Measurements from ENCODE around the gene RHBDL3.
"Not testable (repeated sequence)": the region's sequence is repeated elsewhere in the genome, so short reads cannot be mapped to it uniquely, and the experiment has no call there.

The RHBDL3 gene

DNA sequence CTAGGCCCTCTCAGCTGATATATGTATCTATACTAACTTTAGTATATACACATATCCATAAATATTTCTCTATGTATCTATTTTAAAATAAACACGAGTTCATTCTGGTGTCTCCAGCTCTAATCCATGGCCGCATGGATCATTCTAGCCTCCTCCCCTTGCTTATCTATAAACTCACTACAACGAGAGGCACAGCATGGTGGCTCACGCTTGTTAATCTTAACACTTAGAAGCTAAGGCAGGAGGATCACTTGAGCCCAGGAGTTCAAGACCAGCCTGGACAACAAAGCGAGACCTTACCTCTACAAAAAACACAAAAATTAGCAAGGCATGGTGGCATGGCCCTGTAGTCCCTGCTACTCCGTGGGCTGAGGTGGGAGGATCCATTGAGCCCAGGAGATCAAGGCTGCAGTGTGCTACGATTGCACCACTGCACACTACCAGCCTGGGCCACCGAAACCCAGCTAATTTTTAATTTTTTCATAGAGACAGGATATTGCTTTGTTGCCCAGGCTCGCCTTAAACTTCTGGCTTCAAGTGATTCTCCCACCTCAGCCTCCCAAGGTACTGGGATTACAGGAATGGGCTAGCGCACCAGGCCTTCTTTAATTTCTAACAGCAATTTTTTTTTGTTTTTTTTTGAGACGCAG, 80.4 kb downstream of the RHBDL3 start:
- H3K27me3 ChIP-seq (ENCODE audit: control insufficient read depth, insufficient read depth, low read length), result no peaks in the 10 kb centered on the region
- H3K9ac ChIP-seq (ENCODE audit: low read length), result no peak overlapping the region
- no peak overlapping the region for H3K4me3 ChIP-seq (ENCODE audit: low read depth, low read length)
- 0 out of 2 replicates have a peak, but pooled peaks cover 5% of the 10 kb centered on the region for H3K36me3 ChIP-seq (ENCODE audit: control insufficient read depth, insufficient read depth, low read length)
- no peak overlapping the region for H3K27ac ChIP-seq (ENCODE audit: low read depth, low read length)
- peaks cover 3% of the 10 kb centered on the region for H3K4me1 ChIP-seq (ENCODE audit: control insufficient read depth, insufficient read depth, low read length)
- no peaks in the 10 kb centered on the region for H3K9me3 ChIP-seq (ENCODE audit: control insufficient read depth, insufficient read depth, low read depth, low read length)

DNA sequence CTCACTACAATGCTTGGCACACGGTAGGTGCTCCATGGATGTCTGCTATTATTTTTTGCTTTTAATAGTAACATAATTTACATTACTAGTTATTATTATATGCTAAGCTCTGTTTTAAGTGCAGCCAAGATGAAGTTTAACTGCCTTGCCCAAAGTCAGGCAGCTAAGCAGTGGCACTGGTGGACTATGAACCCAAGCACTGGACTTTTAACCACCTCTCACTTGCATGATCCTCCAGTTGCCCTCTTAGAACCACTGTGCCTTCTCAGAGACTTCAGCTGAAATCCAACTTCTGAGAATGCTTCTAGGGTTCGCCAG, 82.8 kb downstream of the RHBDL3 start:
- peaks cover 22% of the 10 kb centered on the region for H3K36me3 ChIP-seq (ENCODE audit: control insufficient read depth, insufficient read depth, low read length)
- H3K27me3 ChIP-seq (ENCODE audit: control insufficient read depth, insufficient read depth, low read length), result no peaks in the 10 kb centered on the region
- no peak overlapping the region for H3K9ac ChIP-seq (ENCODE audit: low read length)
- no peaks in the 10 kb centered on the region for H3K4me1 ChIP-seq (ENCODE audit: control insufficient read depth, insufficient read depth, low read length)
- peak overlapping the region; percentile 96; the same call in 1 of the 2 replicates for H3K4me3 ChIP-seq (ENCODE audit: low read depth, low read length)
- no peaks in the 10 kb centered on the region for H3K9me3 ChIP-seq (ENCODE audit: control insufficient read depth, insufficient read depth, low read depth, low read length)
- H3K27ac ChIP-seq (ENCODE audit: low read depth, low read length), result no peak overlapping the region

DNA sequence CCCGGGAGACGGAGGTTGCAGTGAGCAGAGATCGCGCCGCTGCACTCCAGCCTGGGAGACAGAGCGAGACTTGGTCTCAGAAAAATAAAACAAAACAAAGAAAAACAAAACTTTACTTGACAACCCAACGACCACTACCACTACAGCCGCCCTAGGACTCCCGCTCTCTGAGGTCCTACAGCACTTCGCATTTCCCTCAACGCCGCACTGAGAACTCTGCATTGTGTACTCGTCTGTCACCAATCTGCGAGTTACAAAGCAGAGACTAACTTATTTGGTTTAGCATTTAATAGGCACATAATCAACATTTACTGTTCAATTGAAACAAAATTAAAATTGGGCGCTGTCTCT, 83.8 kb downstream of the RHBDL3 start:
- Histone ChIP-seq H3K27ac (ENCODE audit: low read depth, low read length) (peak overlapping the region; percentile 96), H3K9ac (ENCODE audit: low read length) (peak overlapping the region; percentile 100), H3K4me3 (ENCODE audit: low read depth, low read length) (peak overlapping the region; percentile 96), H3K4me1 (ENCODE audit: control insufficient read depth, insufficient read depth, low read length) (no peaks in the 10 kb centered on the region), H3K9me3 (ENCODE audit: control insufficient read depth, insufficient read depth, low read depth, low read length) (no peaks in the 10 kb centered on the region), H3K36me3 (ENCODE audit: control insufficient read depth, insufficient read depth, low read length) (peaks cover 30% of the 10 kb centered on the region), H3K27me3 (ENCODE audit: control insufficient read depth, insufficient read depth, low read length) (no peaks in the 10 kb centered on the region)

DNA sequence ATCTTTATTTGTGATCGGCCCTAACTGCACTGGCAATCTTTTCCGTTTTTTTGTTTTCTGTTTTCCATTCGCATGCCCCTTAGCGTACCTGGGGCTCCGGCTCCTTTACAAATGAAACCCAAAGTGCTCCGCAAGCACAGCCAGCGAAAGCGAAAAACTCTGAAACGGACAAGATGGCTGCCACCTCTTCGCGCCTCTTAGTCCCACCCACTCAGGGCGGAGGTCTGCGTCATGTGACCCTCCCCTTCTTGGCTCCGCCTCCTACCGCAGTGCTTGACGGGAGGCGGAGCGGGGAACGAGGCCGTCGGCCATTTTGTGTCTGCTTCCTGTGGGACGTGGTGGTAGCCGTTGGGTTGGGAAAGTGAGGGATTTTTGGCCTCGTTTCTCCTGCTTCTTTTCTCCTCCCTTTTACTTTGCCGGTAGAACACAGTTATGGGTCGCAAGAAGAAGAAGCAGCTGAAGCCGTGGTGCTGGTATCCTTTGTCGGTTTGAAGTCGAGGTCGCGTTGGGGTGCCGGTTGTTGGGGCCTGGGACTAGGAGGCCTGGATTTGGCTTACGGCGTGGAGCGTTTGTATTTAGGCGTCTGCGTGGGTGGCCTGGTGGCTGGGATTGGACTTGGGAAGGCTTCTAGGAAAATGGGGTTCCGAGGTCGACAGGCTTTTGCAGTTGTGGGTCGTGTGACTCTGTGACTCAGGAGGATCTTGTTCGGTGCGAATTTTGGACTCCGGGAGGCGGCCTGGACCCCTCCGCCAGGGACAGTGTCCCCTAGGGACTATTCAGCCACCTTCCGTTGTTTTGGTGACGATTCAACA, 84.4 kb downstream of the RHBDL3 start, which contains the start of gene ZNF207:
TSS of gene ZNF207 (plus strand) at position 304 of the 812 bp plus-strand sequence. CDS start at position 433, 129 bp downstream.
- peak within 1 kb of the TSS; percentile 96 for H3K27ac ChIP-seq (ENCODE audit: low read depth, low read length)
- H3K4me1 ChIP-seq (ENCODE audit: control insufficient read depth, insufficient read depth, low read length), result no peaks in the 10 kb centered on the region
- H3K36me3 ChIP-seq (ENCODE audit: control insufficient read depth, insufficient read depth, low read length), result peaks cover 36% of the 10 kb centered on the region
- H3K9ac ChIP-seq (ENCODE audit: low read length), result peak within 1 kb of the TSS; percentile 100
- H3K9me3 ChIP-seq (ENCODE audit: control insufficient read depth, insufficient read depth, low read depth, low read length), result no peaks in the 10 kb centered on the region
- H3K4me3 ChIP-seq (ENCODE audit: low read depth, low read length), result peak within 1 kb of the TSS; percentile 96
- H3K27me3 ChIP-seq (ENCODE audit: control insufficient read depth, insufficient read depth, low read length), result no peaks in the 10 kb centered on the region

DNA sequence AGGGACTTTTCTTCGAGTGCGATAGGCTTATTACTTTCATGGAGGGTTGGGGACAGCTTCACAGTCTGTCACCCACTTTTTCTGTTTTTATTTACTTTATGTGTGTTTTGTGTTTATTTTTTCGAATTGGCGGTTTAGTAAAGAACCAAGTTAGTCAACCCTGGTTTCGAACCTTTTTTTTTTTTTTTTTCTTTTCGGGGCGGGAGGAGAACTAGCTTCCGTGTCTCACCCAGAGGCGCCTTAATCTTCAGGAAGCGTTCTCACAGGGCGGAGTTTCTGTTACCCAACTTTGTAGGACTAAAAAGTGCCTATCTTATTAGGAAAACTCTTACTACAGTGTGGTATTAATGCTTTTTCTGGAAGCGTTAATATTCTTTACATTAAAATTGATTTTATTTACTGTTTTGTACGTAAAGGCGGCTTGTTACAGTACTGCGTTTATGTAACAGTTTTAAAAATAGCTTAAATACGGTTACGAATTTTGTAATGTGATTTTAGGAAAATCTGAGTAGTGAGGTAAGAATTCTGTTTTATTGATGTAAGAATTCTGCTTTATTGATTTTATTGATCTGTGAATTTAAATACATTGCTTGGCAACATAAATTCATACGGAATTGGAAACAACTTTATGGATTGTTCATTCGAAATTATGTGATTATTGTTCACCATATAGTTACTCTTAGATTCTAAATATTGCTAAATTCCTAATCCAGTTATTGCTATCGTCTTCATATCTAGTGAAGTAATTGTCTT, 85.2 kb downstream of the RHBDL3 start:
- no peaks in the 10 kb centered on the region for H3K4me1 ChIP-seq (ENCODE audit: control insufficient read depth, insufficient read depth, low read length)
- no peaks in the 10 kb centered on the region for H3K9me3 ChIP-seq (ENCODE audit: control insufficient read depth, insufficient read depth, low read depth, low read length)
- peaks cover 44% of the 10 kb centered on the region for H3K36me3 ChIP-seq (ENCODE audit: control insufficient read depth, insufficient read depth, low read length)
- peak overlapping the region; percentile 96 for H3K27ac ChIP-seq (ENCODE audit: low read depth, low read length)
- peak overlapping the region; percentile 100 for H3K9ac ChIP-seq (ENCODE audit: low read length)
- H3K27me3 ChIP-seq (ENCODE audit: control insufficient read depth, insufficient read depth, low read length), result no peaks in the 10 kb centered on the region
- peak overlapping the region; percentile 96 for H3K4me3 ChIP-seq (ENCODE audit: low read depth, low read length)

DNA sequence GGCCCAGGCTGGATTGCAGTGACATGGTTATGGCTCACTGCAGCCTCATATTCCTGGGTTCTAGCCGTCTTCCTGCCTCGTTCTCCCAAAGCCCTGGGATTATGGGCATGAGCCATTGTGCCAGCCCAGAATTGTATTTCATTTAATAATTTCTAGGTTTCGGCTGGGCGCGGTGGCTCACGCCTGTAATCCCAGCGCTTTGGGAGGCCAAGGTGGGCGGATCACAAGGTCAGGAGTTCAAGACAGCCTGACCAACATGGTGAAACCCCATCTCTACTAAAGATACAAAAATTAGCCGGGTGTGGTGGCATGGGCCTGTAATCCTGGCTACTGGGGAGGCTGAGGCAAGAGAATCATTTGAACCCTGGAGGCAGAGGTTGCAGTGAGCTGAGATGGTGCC, 87.1 kb downstream of the RHBDL3 start:
- not testable (repeated sequence) for H3K9ac ChIP-seq (ENCODE audit: low read length); H3K27ac ChIP-seq (ENCODE audit: low read depth, low read length); H3K27me3 ChIP-seq (ENCODE audit: control insufficient read depth, insufficient read depth, low read length); H3K9me3 ChIP-seq (ENCODE audit: control insufficient read depth, insufficient read depth, low read depth, low read length); H3K4me1 ChIP-seq (ENCODE audit: control insufficient read depth, insufficient read depth, low read length)
- Histone ChIP-seq H3K36me3 (ENCODE audit: control insufficient read depth, insufficient read depth, low read length) (peaks cover 59% of the 10 kb centered on the region), H3K4me3 (ENCODE audit: low read depth, low read length) (peak overlapping the region; percentile 96)

DNA sequence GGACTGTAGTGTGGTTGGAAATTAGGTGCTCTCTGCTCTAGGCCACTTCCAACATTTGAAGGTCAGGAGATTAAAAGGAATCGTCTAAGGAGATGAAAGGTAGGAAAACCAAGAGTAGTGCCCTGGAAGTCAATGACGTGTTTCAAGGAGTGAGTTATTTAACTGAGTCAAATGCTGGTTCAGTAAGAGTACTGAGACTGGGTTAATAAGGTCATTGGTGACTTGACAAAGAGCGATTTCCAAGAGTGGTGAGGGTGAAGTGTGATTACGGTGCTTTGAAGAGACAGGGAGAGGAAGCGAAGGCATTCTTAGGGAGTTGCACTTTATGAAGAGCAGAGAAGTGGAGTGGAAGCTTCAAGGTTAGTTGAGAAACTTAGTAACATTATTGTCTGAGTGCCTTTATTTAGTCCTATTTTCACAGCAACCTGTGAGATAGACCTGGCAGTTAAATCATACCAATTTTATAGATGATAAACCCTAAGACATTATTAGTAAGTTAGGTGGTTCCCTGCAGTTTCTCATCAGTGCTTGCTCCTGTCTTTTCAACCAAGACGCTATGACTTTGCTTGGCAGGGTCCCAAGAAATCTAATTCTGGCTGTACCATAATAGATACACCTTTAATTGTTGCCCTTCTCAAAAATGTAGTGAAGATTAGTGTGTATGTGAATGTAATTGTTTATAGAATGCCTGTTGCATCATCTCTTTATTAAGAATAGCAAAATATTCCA, 90.2 kb downstream of the RHBDL3 start:
- no peaks in the 10 kb centered on the region for H3K4me1 ChIP-seq (ENCODE audit: control insufficient read depth, insufficient read depth, low read length)
- no peak overlapping the region for H3K4me3 ChIP-seq (ENCODE audit: low read depth, low read length)
- peaks cover 85% of the 10 kb centered on the region for H3K36me3 ChIP-seq (ENCODE audit: control insufficient read depth, insufficient read depth, low read length)
- H3K27ac ChIP-seq (ENCODE audit: low read depth, low read length), result peak overlapping the region; percentile 13; the same call in 1 of the 2 replicates
- H3K9me3 ChIP-seq (ENCODE audit: control insufficient read depth, insufficient read depth, low read depth, low read length), result no peaks in the 10 kb centered on the region
- H3K9ac ChIP-seq (ENCODE audit: low read length), result no peak overlapping the region
- H3K27me3 ChIP-seq (ENCODE audit: control insufficient read depth, insufficient read depth, low read length), result no peaks in the 10 kb centered on the region

DNA sequence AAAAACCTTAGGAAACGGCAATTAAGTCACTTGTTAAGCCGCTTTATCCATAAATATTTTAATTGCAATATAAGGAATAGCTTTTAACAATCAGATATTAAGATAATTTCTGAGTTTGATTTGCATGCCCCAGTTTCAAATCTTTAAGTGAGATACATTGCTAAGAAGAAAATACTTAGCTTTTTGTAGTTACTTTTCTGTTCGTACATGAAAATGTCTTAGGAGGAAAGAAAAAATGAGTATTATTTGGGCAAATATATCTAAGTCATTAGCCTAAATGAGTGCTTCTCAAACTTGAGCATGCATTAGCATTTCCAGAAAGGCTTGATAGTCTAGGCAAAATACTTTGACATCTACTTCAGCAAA, 90.7 kb downstream of the RHBDL3 start:
- Histone ChIP-seq H3K4me1 (ENCODE audit: control insufficient read depth, insufficient read depth, low read length) (no peaks in the 10 kb centered on the region), H3K36me3 (ENCODE audit: control insufficient read depth, insufficient read depth, low read length) (peaks cover 90% of the 10 kb centered on the region), H3K4me3 (ENCODE audit: low read depth, low read length) (no peak overlapping the region), H3K9ac (ENCODE audit: low read length) (no peak overlapping the region), H3K27me3 (ENCODE audit: control insufficient read depth, insufficient read depth, low read length) (no peaks in the 10 kb centered on the region), H3K9me3 (ENCODE audit: control insufficient read depth, insufficient read depth, low read depth, low read length) (no peaks in the 10 kb centered on the region), H3K27ac (ENCODE audit: low read depth, low read length) (peak overlapping the region; percentile 13; the same call in 1 of the 2 replicates)

DNA sequence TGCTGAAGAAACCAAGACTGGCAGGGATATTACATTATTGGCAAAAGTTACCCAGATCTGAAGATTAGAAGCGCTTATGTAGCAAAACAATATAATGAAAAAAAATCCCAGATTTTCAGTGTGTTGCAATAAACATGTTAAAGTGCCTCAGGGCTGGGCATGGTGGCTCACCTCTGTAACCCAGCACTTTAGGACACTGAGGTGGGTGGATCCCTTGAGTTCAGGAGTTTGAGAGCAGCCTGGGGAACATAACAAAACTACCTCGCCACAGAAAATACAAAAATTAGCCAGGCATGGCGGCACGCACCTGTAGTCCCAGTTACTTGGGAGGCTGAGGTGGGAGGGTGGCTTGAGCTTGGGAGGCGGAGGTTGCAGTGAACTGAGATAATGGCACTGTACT, 91.1 kb downstream of the RHBDL3 start:
- H3K27ac ChIP-seq (ENCODE audit: low read depth, low read length), result no peak overlapping the region

DNA sequence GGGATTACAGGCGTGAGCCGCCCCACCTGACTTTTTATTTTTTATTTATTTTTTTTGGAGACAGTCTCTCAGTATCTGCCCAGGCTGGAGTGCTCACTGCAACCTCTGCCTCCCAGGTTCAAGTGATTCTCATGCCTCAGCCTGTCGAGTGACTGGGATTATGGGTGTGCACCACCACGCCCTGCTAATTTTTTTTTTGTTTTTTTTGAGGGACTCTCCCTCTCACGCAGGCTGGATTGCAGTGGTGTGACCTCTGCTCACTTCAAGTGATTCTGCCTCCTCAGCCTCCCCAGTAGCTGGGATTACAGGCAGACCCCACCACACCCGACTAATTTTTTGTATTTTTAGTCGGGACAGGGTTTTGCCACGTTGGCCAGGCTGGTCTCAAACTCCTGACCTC, 92.0 kb downstream of the RHBDL3 start:
- no peak overlapping the region for H3K27ac ChIP-seq (ENCODE audit: low read depth, low read length)
- H3K36me3 ChIP-seq (ENCODE audit: control insufficient read depth, insufficient read depth, low read length), result peaks cover 93% of the 10 kb centered on the region
- no peaks in the 10 kb centered on the region for H3K9me3 ChIP-seq (ENCODE audit: control insufficient read depth, insufficient read depth, low read depth, low read length)
- no peak overlapping the region for H3K9ac ChIP-seq (ENCODE audit: low read length)
- no peaks in the 10 kb centered on the region for H3K27me3 ChIP-seq (ENCODE audit: control insufficient read depth, insufficient read depth, low read length)
- H3K4me1 ChIP-seq (ENCODE audit: control insufficient read depth, insufficient read depth, low read length), result no peaks in the 10 kb centered on the region
- no peak overlapping the region for H3K4me3 ChIP-seq (ENCODE audit: low read depth, low read length)

More for the DNA sequence above, 91.1 kb downstream of the RHBDL3 start:
- no peaks in the 10 kb centered on the region for H3K27me3 ChIP-seq (ENCODE audit: control insufficient read depth, insufficient read depth, low read length)
- peaks cover 91% of the 10 kb centered on the region for H3K36me3 ChIP-seq (ENCODE audit: control insufficient read depth, insufficient read depth, low read length)
- H3K4me1 ChIP-seq (ENCODE audit: control insufficient read depth, insufficient read depth, low read length), result no peaks in the 10 kb centered on the region
- H3K4me3 ChIP-seq (ENCODE audit: low read depth, low read length), result no peak overlapping the region
- no peak overlapping the region for H3K9ac ChIP-seq (ENCODE audit: low read length)
- H3K9me3 ChIP-seq (ENCODE audit: control insufficient read depth, insufficient read depth, low read depth, low read length), result no peaks in the 10 kb centered on the region
